Endothelial cell of coronary artery (primary cell): Measurements from ENCODE around the gene DBET. TPM values are rescaled to one million over a fixed set of nuclear protein-coding genes. Genes with fewer than 3 reads are reported as not detected.

Source experiments
- total RNA-seq: library from RNA; depleted of rRNA; stranded (reverse); fragments of >200 nt; gene quantifications from 2 replicates; pipeline ENCODE4 v1.2.3, GENCODE V29; 2014

Gene DBET
- not detected in 2 replicates for total RNA-seq

DNA sequence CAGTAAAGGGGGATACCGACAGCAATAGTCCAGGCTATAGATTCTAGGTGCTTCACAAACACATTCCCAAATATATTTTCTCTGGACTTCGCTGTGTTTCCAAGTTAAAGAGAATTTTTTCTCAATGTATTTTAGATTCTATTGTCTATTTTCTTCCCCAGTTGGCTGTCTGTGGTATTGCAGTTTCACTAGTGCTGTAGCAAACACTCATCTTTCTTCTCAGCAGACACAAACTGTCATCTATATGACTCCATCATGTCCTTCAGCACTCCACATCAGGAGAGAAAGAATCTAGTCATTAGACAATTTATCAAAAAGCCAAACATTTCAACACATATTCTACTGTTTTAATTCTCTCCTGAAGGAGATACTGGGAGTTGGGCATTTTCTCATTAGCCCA, at the start of gene DBET:
Gene DBET (plus strand): TSS at position 161 of the 400 bp plus-strand sequence.

DNA sequence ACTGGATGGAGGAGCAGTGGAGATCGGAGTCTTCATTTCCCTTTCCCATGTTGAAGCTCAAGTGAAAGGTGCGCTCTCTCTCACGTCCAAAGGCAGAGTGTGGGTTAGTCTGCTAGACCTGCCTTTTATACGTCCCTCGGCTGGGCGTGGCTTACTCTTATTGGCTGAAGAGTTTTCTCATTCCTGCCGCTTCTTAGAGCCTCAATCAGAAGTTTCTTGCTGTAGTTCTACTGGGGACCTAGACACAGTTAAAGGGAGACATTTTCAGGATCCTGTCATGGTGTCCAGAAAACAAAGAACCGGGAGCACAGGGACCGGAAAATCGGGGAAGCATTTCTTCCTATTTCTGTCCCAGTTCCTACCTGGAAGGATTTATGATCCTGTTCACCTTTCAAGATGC, 37.1 kb upstream of the DBET start, which contains the start of gene FRG2:
Gene FRG2 (minus strand): TSS at position 101 of the 400 bp plus-strand sequence. CDS start 52 bp downstream, at position 49.

Other genes with a start within 250 kb of the DBET start
- gene FRG1, start 123.6 kb upstream of the DBET start, total RNA-seq, result 25.9 and 33.1 TPM in 2 replicates
- not detected in 2 replicates for gene FRG2, start 37.2 kb upstream of the DBET start, total RNA-seq
- gene DUX4, start 109.3 kb downstream of the DBET start, total RNA-seq, result not detected in 2 replicates